ENCODE data around the gene ANKRD42. TPM values are rescaled to one million over a fixed set of nuclear protein-coding genes. Genes with fewer than 3 reads are reported as not detected.

The ANKRD42 gene
- total and polyA plus RNA-seq, 9 of the 15 experiments (the other 6 are each of a cell fraction or from before 2014, with no cell fraction given): 2.8 to 9.1 (median 6.1) TPM

- TF ChIP-seq E4F1 (CRISPR knock-in tag; IDR thresholded peaks at IDR 0.05; ENCODE audit: borderline replicate concordance) (no peak), GTF2E2 (tag; IDR thresholded peaks at IDR 0.05) (peak; percentile 96), MTA3 (IDR thresholded peaks at IDR 0.05; ENCODE audit: borderline replicate concordance) (0 out of 2 replicates have a peak, but pooled peaks have one; percentile 48), SIN3A (IDR thresholded peaks at IDR 0.05; ENCODE audit: borderline replicate concordance in 2 of 2, control insufficient read depth in 1 of 2, low read depth in 2 of 2, low read length in 2 of 2) (peak; percentile 66 to 91; a peak in 3 of 4 replicates), DEAF1 (CRISPR knock-in tag; IDR thresholded peaks at IDR 0.05) (no peak), ELK3 (CRISPR knock-in tag; IDR thresholded peaks at IDR 0.05) (no peak), KLF10 (CRISPR knock-in tag; IDR thresholded peaks at IDR 0.05) (no peak), POLR2G (IDR thresholded peaks at IDR 0.05; ENCODE audit: low read depth, low read length) (peak; percentile 99), SAFB (IDR thresholded peaks at IDR 0.05; ENCODE audit: borderline replicate concordance, low read depth, low read length) (no peak), ARID4B (CRISPR knock-in tag; IDR thresholded peaks at IDR 0.05) (peak; percentile 95), ZNF232 (CRISPR knock-in tag; IDR thresholded peaks at IDR 0.05) (no peak), ZNF133 (CRISPR knock-in tag; IDR thresholded peaks at IDR 0.05) (no peak), CREM (IDR thresholded peaks at IDR 0.05; ENCODE audit: low read depth) (peak; percentile 98), CLOCK (CRISPR knock-in tag; IDR thresholded peaks at IDR 0.05; ENCODE audit: borderline replicate concordance) (no peak)
Observed at GRCh38 chr11:83285771-83286528, 92.4 kb downstream of the ANKRD42 start, which contains the start of gene CCDC90B (continued).
